ENCODE results near the gene MCM10. TPM values are rescaled to one million over a fixed set of nuclear protein-coding genes. Genes with fewer than 3 reads are reported as not detected.

The MCM10 gene
- total RNA-seq, 1 donor from 2014 or later = 0.98 TPM

- TF ChIP-seq POLR2A (IDR thresholded peaks at IDR 0.05) (no peak), POLR2AphosphoS5 (IDR thresholded peaks at IDR 0.05; ENCODE audit: insufficient read depth in 1 of 2, low read depth in 1 of 2) (no peak), CTCF (IDR thresholded peaks at IDR 0.05) (no peak)
- no peaks in the 10 kb centered on the region for H3K36me3 ChIP-seq
- no peak overlapping the region for H3K27ac ChIP-seq
- intact Hi-C loops (cut with DNase I) = no loop called here
- no peaks in the 10 kb centered on the region for H3K27me3 ChIP-seq
- H3K4me1 ChIP-seq = no peaks in the 10 kb centered on the region
- no peak overlapping the region for H3K4me3 ChIP-seq
- DNase-seq (ENCODE audit: extremely low spot score in 2 of 2) = no peak
- no peaks in the 10 kb centered on the region for H3K9me3 ChIP-seq
These were observed 60.2 kb downstream of the MCM10 start for GRCh38 chr10:13221572-13221971.

- Histone ChIP-seq H3K27ac (no peak overlapping the region), H3K9me3 (no peaks in the 10 kb centered on the region), H3K36me3 (no peaks in the 10 kb centered on the region), H3K4me1 (no peaks in the 10 kb centered on the region), H3K4me3 (no peak overlapping the region), H3K27me3 (no peaks in the 10 kb centered on the region)
- TF ChIP-seq POLR2A (IDR thresholded peaks at IDR 0.05) = no peak
- no peak for TF ChIP-seq CTCF (IDR thresholded peaks at IDR 0.05)
- TF ChIP-seq POLR2AphosphoS5 (IDR thresholded peaks at IDR 0.05; ENCODE audit: insufficient read depth in 1 of 2, low read depth in 1 of 2) = no peak
- no peak for DNase-seq (ENCODE audit: extremely low spot score in 2 of 2)
- intact Hi-C loops (cut with DNase I) = no loop called here
These were observed 60.8 kb downstream of the MCM10 start for GRCh38 chr10:13222151-13222550.

- Histone ChIP-seq H3K36me3 (no peaks in the 10 kb centered on the region), H3K9me3 (no peaks in the 10 kb centered on the region), H3K27ac (no peak overlapping the region), H3K4me1 (no peaks in the 10 kb centered on the region), H3K4me3 (no peak overlapping the region), H3K27me3 (no peaks in the 10 kb centered on the region)
- intact Hi-C loops (cut with DNase I) = no loop called here
- TF ChIP-seq POLR2A (IDR thresholded peaks at IDR 0.05) (no peak), CTCF (IDR thresholded peaks at IDR 0.05) (no peak), POLR2AphosphoS5 (IDR thresholded peaks at IDR 0.05; ENCODE audit: insufficient read depth in 1 of 2, low read depth in 1 of 2) (no peak)
- DNase-seq (ENCODE audit: extremely low spot score in 2 of 2) = no peak
These were observed 61.2 kb downstream of the MCM10 start for GRCh38 chr10:13222566-13222965.

- H3K4me1 ChIP-seq = no peaks in the 10 kb centered on the region
- H3K9me3 ChIP-seq = no peaks in the 10 kb centered on the region
- DNase-seq (ENCODE audit: extremely low spot score in 2 of 2) = no peak
- H3K27me3 ChIP-seq = no peaks in the 10 kb centered on the region
- TF ChIP-seq POLR2A (IDR thresholded peaks at IDR 0.05) (no peak), POLR2AphosphoS5 (IDR thresholded peaks at IDR 0.05; ENCODE audit: insufficient read depth in 1 of 2, low read depth in 1 of 2) (no peak), CTCF (IDR thresholded peaks at IDR 0.05) (no peak)
- intact Hi-C loops (cut with DNase I) = no loop called here
- no peaks in the 10 kb centered on the region for H3K36me3 ChIP-seq
- no peak overlapping the region for H3K27ac ChIP-seq
- no peak overlapping the region for H3K4me3 ChIP-seq
These were observed 61.9 kb downstream of the MCM10 start for GRCh38 chr10:13223241-13223640.

GRCh38 chr10:13224210-13224995 is 63.0 kb downstream of the MCM10 start:
- DNase-seq (ENCODE audit: extremely low spot score in 2 of 2) = no peak
- Histone ChIP-seq H3K9me3 (no peaks in the 10 kb centered on the region), H3K4me3 (no peak overlapping the region), H3K27ac (no peak overlapping the region), H3K4me1 (no peaks in the 10 kb centered on the region), H3K27me3 (no peaks in the 10 kb centered on the region), H3K36me3 (no peaks in the 10 kb centered on the region)
- intact Hi-C loops (cut with DNase I) = no loop called here
- TF ChIP-seq CTCF (IDR thresholded peaks at IDR 0.05) (no peak), POLR2A (IDR thresholded peaks at IDR 0.05) (no peak), POLR2AphosphoS5 (IDR thresholded peaks at IDR 0.05; ENCODE audit: insufficient read depth in 1 of 2, low read depth in 1 of 2) (no peak)

Data from vagina (tissue), 2 donors.